Measurements from ENCODE around the gene WFDC12.
A peak's percentile ranks its signal among the peaks of the same experiment; 100 is the strongest.

DNA sequence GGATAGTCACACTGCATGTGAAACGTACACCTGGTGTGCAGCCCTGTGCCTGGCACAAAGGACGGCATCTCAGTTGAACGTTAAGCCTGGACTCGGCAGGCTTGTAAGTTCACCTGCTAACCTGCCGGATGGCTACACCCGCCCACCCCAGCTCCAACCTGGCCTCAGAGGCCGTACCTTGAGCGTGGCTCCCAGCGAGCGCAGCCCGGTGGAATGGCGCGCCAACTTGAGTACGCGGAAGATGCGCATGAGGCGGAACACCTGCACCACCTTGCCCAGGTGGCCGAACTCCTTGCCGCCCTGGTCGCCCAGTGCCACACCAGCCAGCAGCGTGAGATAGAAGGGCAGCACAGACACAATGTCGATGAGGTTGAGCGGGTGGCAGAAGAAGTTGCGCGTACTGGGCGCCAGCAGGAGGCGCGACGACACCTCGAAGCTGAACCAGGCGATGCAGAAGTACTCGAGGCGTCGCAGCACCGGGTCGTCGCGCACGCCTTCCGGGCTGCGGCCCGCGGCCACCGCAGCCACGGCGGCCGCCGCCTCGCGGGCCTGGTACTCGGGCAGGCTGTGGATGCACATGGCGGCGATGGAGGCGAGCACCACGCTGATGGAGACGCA, 26.7 kb downstream of the WFDC12 start:
- TF ChIP-seq, protein P1, sequence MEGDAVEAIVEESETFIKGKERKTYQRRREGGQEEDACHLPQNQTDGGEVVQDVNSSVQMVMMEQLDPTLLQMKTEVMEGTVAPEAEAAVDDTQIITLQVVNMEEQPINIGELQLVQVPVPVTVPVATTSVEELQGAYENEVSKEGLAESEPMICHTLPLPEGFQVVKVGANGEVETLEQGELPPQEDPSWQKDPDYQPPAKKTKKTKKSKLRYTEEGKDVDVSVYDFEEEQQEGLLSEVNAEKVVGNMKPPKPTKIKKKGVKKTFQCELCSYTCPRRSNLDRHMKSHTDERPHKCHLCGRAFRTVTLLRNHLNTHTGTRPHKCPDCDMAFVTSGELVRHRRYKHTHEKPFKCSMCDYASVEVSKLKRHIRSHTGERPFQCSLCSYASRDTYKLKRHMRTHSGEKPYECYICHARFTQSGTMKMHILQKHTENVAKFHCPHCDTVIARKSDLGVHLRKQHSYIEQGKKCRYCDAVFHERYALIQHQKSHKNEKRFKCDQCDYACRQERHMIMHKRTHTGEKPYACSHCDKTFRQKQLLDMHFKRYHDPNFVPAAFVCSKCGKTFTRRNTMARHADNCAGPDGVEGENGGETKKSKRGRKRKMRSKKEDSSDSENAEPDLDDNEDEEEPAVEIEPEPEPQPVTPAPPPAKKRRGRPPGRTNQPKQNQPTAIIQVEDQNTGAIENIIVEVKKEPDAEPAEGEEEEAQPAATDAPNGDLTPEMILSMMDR (IDR thresholded peaks at IDR 0.05; ENCODE audit: low read depth, low read length): peak; percentile 34
- no peak for TF ChIP-seq POLR2A (IDR thresholded peaks at IDR 0.05; ENCODE audit: extremely low read depth, insufficient read length)
- TF ChIP-seq MYC (IDR thresholded peaks at IDR 0.05; ENCODE audit: low read depth, low read length): no peak
